Mammary epithelial cell (primary cell): ENCODE data around the gene SMIM41.

Experiments used
- CTCF ChIP-seq, 2 donors: IDR thresholded peaks in 1 of 2; conservative IDR thresholded peaks in 1 of 2; 2 replicates each; pipeline ENCODE4 v1.5.1; 2011 to 2012; ENCODE audit warnings: inconsistent platforms in 2 of 2, low read length in 2 of 2, mild to moderate bottlenecking in 2 of 2, control low read depth in 1 of 2, low read depth in 1 of 2; ENCODE audit not compliant: insufficient read depth in 1 of 2; ENCODE audit errors: extremely low read depth in 1 of 2
- EZH2 ChIP-seq: IDR thresholded peaks from 2 replicates; pipeline ENCODE4 v1.6.1; 2012; ENCODE audit warnings: low read length, inconsistent platforms, borderline replicate concordance

GRCh38 chr12:52038447-52038846, 41.1 kb upstream of the SMIM41 start:
- TF ChIP-seq CTCF (conservative IDR thresholded peaks at IDR 0.05 in 1 of 2, IDR thresholded peaks at IDR 0.05 in 1 of 2; ENCODE audit: extremely low read depth in 1 of 2, insufficient read depth in 1 of 2, low read depth in 1 of 2, low read length in 2 of 2) (no peak), EZH2 (no peak)
